ENCODE data around the gene FLNC.

DNA sequence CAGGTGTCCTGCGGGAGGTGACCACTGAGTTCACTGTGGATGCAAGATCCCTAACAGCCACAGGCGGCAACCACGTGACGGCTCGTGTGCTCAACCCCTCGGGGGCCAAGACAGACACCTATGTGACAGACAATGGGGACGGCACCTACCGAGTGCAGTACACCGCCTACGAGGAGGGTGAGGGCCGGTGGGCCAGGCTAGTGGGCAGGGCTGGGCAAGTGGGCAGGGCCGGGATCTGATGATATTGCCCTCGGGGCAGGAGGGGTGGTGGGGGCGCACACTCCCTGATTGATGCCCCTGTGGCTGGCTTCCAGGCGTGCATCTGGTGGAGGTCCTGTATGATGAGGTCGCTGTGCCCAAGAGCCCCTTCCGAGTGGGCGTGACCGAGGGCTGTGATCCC is 15.8 kb downstream of the FLNC start:
- no peak for TF ChIP-seq EZH2 (IDR thresholded peaks at IDR 0.05; ENCODE audit: insufficient read depth, poor library complexity, severe bottlenecking)
- no peak for TF ChIP-seq EZH2phosphoT487 (IDR thresholded peaks at IDR 0.05; ENCODE audit: insufficient read depth, low read depth)
